ENCODE results near the gene LDB1. TPM values are rescaled to one million over a fixed set of nuclear protein-coding genes. Genes with fewer than 3 reads are reported as not detected.

The LDB1 gene
- total and polyA plus RNA-seq, 4 donors, result 2.4 to 51.9 (median 10.3) TPM

DNA sequence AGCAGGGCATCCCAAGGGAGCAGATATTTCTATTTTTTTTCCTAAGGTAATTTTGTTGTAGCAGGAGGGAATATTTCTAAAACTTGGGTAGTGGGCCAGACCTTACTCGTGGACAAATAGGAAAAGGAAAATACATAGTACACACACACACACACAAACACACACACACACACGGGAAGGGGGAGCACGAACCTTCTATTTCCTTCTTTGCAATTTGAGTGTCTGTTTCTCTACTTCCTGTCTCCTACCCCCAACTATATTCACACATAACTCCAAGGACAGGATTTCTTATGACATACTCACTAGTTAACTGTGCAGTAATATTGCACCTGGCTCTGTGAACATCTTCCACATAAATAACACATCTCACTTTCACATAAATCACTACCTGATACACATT lies 4.4 kb downstream of the LDB1 start:
- H3K27ac ChIP-seq (ENCODE audit: low read depth in 1 of 2, low read length in 2 of 2), result peak overlapping the region; percentile 65 to 70
- peaks cover 16 to 63% (median 52%) of the 10 kb centered on the region in 4 donors for H3K4me1 ChIP-seq (ENCODE audit: control insufficient read depth in 4 of 4, insufficient read depth in 4 of 4, low read length in 3 of 4)
- no peaks in the 10 kb centered on the region for H3K9me3 ChIP-seq (ENCODE audit: control insufficient read depth in 4 of 4, low read length in 3 of 4)
- no peak for TF ChIP-seq HNF4A (conservative IDR thresholded peaks at IDR 0.05)
- TF ChIP-seq JUND (IDR thresholded peaks at IDR 0.05), result no peak
- no peak for TF ChIP-seq MAX (IDR thresholded peaks at IDR 0.05)
- TF ChIP-seq TAF1 (conservative IDR thresholded peaks at IDR 0.05), result no peak
- TF ChIP-seq, protein P1, sequence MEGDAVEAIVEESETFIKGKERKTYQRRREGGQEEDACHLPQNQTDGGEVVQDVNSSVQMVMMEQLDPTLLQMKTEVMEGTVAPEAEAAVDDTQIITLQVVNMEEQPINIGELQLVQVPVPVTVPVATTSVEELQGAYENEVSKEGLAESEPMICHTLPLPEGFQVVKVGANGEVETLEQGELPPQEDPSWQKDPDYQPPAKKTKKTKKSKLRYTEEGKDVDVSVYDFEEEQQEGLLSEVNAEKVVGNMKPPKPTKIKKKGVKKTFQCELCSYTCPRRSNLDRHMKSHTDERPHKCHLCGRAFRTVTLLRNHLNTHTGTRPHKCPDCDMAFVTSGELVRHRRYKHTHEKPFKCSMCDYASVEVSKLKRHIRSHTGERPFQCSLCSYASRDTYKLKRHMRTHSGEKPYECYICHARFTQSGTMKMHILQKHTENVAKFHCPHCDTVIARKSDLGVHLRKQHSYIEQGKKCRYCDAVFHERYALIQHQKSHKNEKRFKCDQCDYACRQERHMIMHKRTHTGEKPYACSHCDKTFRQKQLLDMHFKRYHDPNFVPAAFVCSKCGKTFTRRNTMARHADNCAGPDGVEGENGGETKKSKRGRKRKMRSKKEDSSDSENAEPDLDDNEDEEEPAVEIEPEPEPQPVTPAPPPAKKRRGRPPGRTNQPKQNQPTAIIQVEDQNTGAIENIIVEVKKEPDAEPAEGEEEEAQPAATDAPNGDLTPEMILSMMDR (IDR thresholded peaks at IDR 0.05; ENCODE audit: low read depth, low read length, missing input control), result no peak
- no peak for TF ChIP-seq FOXA1 (IDR thresholded peaks at IDR 0.05)
- TF ChIP-seq EGR1 (IDR thresholded peaks at IDR 0.05; ENCODE audit: low read depth in 2 of 2), result no peak
- TF ChIP-seq GABPA (IDR thresholded peaks at IDR 0.05 in 1 of 2, conservative IDR thresholded peaks at IDR 0.05 in 1 of 2), result no peak
- TF ChIP-seq RXRA (IDR thresholded peaks at IDR 0.05), result no peak
- no peak for TF ChIP-seq REST (IDR thresholded peaks at IDR 0.05)
- no peak for TF ChIP-seq ZBTB33 (IDR thresholded peaks at IDR 0.05)
- no peak for TF ChIP-seq NR2F2 (IDR thresholded peaks at IDR 0.05)
- TF ChIP-seq SP1 (IDR thresholded peaks at IDR 0.05), result no peak
- TF ChIP-seq HNF4G (IDR thresholded peaks at IDR 0.05), result no peak
- H3K27me3 ChIP-seq (ENCODE audit: control insufficient read depth in 4 of 4, insufficient read depth in 4 of 4, low read length in 3 of 4), result no peaks in the 10 kb centered on the region
- WGBS, result 47% methylated on average over 3 of the region's 3 CpGs
- H3K36me3 ChIP-seq (ENCODE audit: control insufficient read depth in 4 of 4, insufficient read depth in 3 of 4, low read depth in 1 of 4, low read length in 3 of 4), result peaks cover 1 to 7% (median 4%) of the 10 kb centered on the region in 4 donors
- no peak for DNase-seq (ENCODE audit: low spot score)
- no peak overlapping the region for H3K4me3 ChIP-seq (ENCODE audit: low read depth in 1 of 3, low read length in 3 of 3)
- H3K9ac ChIP-seq (ENCODE audit: low read depth in 1 of 2, low read length in 2 of 2), result peak overlapping the region; percentile 5 to 42

DNA sequence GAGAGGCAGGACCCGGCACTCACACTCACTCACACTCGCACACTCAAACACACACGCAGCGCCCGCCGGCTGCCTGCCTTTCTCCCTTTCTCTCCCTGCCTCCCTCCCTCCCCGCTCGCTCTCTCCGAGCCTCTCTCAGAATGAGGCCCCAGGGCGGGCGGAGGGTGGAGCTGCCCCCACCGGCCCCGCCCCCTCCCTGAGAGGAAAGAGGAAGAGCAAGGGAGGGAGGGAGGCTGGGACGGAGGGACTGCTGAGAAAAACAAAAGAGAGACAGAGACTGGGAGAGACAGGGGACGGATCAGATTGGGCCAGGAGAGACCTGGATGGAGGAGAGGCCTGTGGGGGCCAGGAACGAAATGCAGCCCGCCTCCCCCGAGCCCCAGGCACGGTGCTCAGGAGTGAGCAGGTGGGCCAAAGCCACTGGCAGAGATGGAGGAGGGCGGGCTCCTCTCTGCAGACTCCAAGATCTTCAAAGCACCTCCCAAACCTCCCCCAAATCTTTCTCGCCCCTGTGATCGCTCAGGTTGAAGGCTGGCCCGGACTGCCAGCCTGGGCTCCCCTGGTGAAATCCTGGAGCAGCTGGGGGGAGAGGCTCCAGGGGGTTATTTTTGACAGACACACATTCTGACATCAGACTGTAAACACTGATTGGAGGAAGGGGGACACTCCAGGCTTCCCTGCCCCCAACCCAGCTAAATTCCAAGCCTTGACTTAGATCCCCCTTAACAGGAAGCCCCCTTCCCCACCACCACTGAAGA lies 5.1 kb downstream of the LDB1 start:
- Histone ChIP-seq H3K36me3 (ENCODE audit: control insufficient read depth in 4 of 4, insufficient read depth in 3 of 4, low read depth in 1 of 4, low read length in 3 of 4) (peaks cover 6 to 14% (median 11%) of the 10 kb centered on the region in 4 donors), H3K27me3 (ENCODE audit: control insufficient read depth in 4 of 4, insufficient read depth in 4 of 4, low read length in 3 of 4) (no peaks in the 10 kb centered on the region), H3K4me3 (ENCODE audit: low read depth in 1 of 3, low read length in 3 of 3) (peak overlapping the region; percentile 34 to 79 (median 61)), H3K27ac (ENCODE audit: low read depth in 1 of 2, low read length in 2 of 2) (peak overlapping the region; percentile 65 to 70), H3K9me3 (ENCODE audit: control insufficient read depth in 4 of 4, low read length in 3 of 4) (no peaks in the 10 kb centered on the region), H3K4me1 (ENCODE audit: control insufficient read depth in 4 of 4, insufficient read depth in 4 of 4, low read length in 3 of 4) (peaks cover 16 to 60% (median 52%) of the 10 kb centered on the region in 4 donors), H3K9ac (ENCODE audit: low read depth in 1 of 2, low read length in 2 of 2) (peak overlapping the region; percentile 5 to 42)
- DNase-seq (ENCODE audit: low spot score), result peak; percentile 92
- WGBS, result 11% methylated on average over 23 of the region's 23 CpGs
- no peak for TF ChIP-seq GABPA (IDR thresholded peaks at IDR 0.05 in 1 of 2, conservative IDR thresholded peaks at IDR 0.05 in 1 of 2)
- peak in 1 of 2 donors; percentile 53 for TF ChIP-seq RAD21 (IDR thresholded peaks at IDR 0.05)
- TF ChIP-seq REST (IDR thresholded peaks at IDR 0.05), result peak; percentile 29
- no peak for TF ChIP-seq HNF4A (conservative IDR thresholded peaks at IDR 0.05)
- peak; percentile 60 for TF ChIP-seq TAF1 (conservative IDR thresholded peaks at IDR 0.05)
- TF ChIP-seq SP1 (IDR thresholded peaks at IDR 0.05), result peak; percentile 47
- no peak for TF ChIP-seq FOXA2 (IDR thresholded peaks at IDR 0.05)
- TF ChIP-seq YY1 (IDR thresholded peaks at IDR 0.05), result peak; percentile 57

All from liver (tissue), 9 donors.